ENCODE measurements around the gene C13orf42.
A peak's percentile ranks its signal among the peaks of the same experiment; 100 is the strongest.
"Not testable (repeated sequence)": the region's sequence is repeated elsewhere in the genome, so short reads cannot be mapped to it uniquely, and the experiment has no call there.

C13orf42 gene

DNA sequence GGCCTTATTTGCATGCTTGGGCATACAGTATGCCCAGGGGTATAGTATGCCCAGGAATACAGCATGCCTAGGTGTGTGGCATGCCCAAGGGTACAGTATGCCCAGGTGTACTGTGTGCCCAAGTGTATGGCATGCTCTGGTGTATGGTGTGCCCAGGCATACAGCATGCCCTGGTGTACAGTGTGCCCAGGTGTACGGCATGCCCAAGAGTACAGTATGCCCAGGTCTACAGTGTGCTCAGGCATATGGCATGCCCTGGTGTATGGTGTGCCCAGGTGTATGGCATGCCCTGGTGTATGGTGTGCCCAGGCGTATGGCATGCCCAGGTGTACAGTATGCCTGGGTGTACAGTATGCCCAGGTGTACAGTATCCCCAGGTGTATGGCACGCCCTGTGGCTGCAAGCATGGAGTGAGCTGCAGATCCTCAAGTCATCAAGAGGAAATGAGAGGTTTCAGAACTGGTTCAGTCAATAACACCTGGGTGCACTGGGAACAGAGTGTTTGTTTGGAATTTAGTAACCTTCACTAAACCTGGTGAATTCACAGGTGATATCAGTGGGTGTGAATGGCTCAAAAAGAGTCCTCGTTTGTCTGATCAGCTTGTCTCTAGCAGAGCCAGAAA is 7.8 kb upstream of the C13orf42 start:
- no peak for DNase-seq

DNA sequence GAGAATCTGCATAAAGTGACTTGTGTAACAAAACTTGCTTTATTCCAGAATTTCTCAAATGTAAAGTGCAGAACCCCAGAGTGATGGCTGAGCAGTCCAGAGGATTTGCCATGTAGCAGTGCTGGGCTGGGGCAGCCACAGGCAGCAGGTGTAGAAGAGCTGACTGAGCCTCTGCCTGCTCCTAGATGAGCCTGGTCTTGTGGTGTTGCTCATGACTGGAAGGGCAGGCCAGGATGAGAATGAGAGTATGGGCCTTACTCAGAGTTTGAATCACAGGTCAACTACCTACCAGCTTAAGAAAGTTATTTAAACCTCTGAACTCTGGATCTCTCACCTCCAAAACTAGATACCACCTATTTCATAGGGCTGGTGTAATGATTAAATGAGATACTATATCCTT is 2.9 kb upstream of the C13orf42 start:
- DNase-seq = no peak

DNA sequence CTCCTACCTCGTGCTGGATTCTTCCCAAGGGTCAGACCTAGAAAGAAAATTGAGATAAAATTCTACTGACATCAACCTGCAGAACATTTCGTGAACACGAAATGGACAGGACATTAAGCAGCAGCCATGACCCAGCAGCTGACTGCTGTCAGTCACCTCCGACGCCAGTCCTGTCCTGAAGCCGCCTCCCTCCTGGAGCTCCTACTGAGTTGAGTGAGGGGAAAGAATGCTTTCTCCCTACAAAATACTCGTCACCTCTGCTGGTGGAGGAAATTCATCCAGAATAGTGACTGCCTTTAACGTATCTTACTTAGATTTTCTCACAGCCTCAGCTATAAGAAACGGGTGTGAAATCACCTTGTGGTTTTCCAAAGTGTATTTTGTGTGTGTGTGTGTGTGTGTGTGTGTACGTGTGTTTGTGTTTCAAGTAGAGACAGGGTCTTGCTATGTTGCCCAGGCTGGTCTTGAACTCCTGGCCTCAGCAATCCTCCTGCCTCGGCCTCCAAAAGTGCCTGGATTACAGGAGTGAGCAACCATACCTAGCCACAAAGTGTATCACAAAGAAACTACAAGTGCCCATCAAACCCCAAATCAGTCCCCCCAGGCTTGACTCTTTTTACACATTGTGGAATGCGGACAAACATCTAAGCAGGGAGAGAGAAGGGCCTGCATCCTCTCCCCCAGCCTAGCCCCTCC is 2.3 kb upstream of the C13orf42 start:
- DNase-seq = no peak

DNA sequence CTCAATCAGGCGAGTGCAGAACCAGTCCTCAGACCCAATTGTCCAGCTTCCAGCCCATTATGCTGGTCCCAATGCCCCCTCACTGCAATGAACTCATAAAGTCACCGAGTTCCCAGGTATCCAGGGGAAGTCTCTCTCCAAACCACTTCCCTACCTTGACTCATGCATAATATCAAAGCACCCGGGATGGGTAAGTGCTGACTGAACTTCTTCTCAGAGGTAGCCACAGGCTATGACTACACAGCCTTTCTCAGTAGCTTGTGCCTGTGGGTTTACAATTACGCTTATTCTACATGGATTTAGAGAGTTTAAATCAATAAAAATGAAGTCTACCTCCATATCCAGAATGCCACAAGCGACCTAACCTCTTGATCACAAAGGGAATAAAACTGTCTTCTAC is 1.7 kb upstream of the C13orf42 start:
- no peak for DNase-seq

- no peak for DNase-seq
Observed at GRCh38 chr13:51111997-51112396, 923 bp upstream of the C13orf42 start.

GRCh38 chr13:51107996-51108395 is 3.1 kb downstream of the C13orf42 start:
- no peak for DNase-seq

DNA sequence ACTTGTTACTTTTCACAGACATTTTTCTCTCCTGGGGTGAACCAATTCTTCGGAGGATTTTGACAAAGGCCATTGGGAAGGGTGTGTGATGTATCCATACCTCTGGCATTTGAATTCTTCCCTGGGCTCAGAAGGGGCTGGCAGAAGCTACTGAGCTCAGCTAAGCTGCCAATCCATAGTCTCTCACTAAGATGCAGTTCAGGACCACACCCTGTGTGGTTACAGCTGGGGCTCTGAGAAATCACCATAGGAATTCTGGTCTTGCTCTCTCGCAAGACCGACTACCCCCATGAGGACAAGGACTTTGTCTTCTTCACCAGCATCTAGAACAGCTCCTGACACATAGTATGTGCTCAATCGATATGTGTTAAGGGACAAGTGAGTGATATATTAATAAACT is 6.0 kb downstream of the C13orf42 start:
- DNase-seq = no peak

- no peak for DNase-seq
Observed at GRCh38 chr13:51101636-51102235, 9.3 kb downstream of the C13orf42 start.

DNA sequence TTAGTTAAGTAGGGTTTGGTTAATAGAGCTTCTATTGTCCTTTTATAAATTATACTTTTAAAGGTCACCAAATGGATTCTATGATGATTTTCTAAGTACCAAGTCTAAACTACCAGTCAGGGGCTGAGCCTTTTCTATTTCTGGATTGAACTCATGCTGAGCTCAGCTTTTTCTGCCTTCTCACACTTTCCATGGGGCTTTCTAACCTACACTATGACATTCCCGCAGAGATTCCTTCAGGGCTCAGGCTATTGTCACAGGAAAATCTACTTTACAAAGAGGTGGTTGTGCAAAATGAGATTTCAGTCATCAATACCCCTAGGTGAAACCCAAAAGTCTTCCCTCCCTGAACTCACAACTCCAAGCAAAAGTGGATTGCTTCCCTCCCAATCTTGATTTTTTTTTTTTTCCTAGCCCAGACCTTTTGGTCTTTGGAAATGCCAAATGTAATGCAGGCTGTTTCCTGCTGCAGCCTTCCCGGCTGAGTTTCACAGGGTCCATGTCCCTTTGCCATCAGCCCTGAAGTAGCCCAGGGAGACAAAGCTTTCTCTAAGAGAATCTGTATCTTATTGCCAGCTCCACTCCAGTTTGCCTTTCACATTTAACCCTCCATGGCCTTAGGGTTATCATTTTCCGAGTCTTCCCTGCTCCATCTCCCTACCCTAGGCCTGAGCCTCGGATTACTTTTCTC is 13.6 kb downstream of the C13orf42 start:
- DNase-seq = no peak

DNA sequence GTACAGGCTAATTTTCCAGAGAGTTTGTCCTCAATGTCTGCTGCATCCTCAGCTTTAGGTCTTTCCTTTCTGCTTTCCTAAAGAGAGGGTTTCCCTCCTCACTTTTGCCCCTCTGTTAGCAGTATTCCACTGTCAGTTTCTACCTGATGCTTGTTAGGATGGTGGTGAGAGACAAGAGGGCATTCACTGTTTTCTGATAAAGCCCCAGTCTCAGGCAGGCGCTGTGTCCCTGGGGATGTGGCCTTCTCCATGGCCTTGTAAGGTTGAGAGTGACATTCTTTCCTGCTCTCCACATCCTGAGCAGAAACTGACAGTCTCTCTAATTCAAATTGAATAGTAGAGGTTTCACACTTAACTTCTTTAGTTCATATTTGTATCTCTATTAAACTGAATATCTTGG is 14.9 kb downstream of the C13orf42 start:
- no peak for DNase-seq

GRCh38 chr13:51093574-51093973 is 17.5 kb downstream of the C13orf42 start:
- no peak for DNase-seq

- DNase-seq = no peak
Observed at GRCh38 chr13:51091839-51092238, 19.2 kb downstream of the C13orf42 start.

GRCh38 chr13:51083706-51084105 is 27.4 kb downstream of the C13orf42 start:
- DNase-seq = no peak

- DNase-seq = not testable (repeated sequence)
Observed at GRCh38 chr13:51080478-51081065, 30.5 kb downstream of the C13orf42 start.

DNA sequence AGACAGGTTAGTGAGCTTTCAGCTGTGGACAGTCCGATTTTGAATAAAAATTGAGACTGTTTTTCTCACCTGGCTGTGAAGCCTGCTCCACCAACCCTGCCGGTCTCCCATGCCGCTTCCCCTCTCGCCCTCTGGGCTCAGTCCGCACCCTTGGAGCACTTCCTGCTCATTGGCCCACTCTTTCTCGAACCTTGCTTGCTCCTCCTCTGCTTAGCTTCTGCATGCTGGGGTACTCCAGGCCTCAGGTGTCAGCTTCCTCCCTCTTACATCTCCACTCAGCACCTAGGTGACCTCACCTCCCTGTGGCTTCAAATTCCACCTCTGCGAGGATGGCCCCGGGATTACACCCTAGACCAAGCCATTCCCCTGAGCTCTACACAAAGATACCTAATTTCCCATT is 39.6 kb downstream of the C13orf42 start:
- no peak for DNase-seq

DNA sequence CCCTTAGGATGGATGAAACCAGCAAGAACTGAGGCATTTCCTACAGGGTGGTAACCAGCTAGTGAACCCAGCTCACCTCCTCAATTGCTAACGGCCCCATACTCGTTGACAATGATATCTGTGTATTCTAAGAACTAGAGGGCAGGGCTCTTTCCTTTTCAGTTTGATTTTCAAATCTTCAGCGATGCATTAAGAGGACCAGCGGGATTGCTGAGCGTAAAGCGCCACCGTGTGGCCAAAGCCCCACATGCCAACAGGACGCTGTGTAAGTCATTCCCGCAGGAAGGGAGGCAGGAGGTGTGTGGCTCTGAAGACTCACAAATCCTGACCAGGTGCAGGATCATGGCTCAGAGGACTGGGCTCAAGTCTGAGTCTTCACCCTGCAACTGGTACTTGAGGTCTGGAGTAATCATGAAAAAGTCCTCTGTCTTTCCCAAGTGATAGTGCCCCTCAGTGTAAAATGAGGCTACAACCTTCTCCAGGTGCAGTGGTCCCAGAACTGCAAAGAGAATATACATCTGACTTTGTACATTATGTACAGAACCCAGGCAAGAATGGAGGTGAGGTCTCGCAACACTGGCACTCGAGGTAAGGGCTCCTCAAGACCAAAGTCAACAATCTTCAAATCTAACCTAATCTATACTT is 40.9 kb downstream of the C13orf42 start:
- DNase-seq = peak; percentile 37 to 58

- no peak for DNase-seq
Observed at GRCh38 chr13:51068501-51068900, 42.6 kb downstream of the C13orf42 start.

DNA sequence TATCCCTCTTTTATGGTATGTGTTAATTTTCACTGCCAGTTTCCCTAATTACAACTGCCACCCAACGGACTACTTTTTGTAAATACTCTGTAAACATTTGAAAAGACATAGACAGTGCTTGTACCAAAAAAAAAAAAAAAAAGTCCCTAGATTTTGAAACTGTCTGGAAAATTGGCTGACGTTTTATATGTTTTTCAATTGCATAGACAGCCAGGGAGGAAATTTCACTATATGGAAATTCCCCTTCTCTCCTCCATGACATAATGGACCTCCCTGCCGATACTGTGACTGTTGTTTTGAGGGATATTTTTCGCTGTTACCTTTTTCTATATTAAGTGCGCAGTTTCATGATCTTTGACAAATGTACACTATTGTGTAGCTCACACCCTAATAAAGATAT is 43.4 kb downstream of the C13orf42 start:
- no peak for DNase-seq

DNA sequence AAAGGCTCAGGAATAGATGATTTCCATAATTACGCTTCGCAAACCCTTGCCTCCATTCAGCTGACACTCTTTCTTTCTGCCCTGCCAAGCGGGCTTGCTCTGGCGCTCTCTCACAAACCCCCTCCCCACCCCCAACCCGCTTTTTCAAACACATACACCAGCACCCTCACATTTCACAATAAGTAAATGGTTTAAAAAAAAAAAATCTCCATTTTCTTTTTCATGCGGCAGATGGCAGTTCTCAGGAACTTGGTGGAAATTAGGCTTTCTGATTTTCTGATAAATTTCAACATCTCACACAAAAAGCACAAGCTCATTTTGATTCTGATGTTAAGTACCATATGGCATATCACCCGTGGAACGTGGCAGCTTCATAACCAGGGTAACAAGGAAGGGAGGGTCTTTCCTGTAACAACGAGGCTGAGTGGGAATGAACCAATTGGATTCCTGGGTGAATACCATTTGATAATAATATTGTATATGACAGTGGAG is 43.8 kb downstream of the C13orf42 start:
- no peak for DNase-seq

DNA sequence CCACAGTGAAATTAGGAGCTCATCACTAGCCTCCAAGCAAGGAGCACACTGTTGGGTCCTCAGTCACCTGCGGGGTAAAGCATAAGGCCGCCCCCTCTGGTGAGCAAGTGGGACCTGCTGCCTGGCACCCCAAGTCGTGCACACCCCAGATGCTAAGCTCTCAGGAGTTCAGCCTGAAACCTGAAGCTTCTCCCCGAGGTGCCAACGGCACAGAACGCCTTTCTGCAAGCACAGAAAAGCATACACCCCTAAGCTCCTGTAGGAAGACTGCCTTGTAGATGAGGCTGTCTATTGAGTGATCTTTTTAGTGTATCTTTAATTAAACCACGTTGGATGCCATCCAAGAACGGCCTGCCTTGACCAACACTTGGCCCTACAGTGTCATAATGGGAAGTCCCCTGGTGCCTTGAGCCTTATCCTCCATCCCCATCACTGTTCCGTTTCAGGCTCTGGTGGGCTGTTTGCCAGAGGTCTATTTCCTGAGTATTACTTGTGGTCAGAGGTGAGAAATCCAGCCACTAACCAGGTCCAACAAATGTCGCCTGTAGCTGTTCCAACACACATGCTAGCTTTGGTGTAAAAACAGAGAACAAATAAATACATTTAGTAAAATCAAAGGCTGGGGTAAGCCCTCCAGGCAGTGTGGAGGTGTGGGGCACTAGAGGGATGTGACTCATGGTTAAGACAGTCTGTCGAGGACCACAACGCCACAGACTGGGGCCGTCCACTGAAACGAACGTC is 44.8 kb downstream of the C13orf42 start:
- peak; percentile 17 to 22 for DNase-seq

DNA sequence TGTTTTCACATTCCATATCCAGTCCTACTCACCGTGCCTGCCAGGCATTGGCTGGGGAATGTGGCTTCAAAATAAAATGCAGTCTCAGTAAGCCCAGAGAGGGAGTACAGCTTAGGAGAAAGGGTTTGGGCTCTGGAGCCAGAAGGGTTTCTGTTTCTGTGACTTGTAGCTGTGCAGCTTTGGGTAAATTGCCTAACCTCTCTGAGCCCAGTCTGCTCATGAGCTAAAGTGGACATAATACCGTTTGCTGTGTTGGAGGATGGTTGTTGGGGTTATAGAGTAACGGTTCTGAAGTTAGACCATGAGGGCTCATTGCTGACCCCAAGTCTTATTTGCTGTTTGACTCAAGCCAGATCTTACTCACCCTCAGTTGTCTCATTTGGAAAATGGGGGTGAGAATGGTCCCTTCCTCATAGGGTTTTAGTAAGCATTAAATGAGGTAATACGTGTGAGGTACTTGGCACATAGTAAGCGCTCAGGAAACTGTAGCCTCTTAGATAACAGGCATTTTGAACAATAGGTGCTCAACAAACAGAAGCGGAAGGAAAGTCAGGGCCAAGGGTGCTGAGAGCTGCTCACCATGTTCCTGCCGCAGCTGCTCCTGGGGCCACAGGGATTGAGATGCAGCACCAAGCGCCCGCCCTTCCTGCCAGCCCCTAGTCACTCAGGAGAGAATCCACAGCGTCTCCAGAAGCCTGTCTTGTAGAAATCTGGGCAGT is 45.5 kb downstream of the C13orf42 start:
- no peak for DNase-seq
